Keratinocyte (primary cell): ENCODE data around the gene BANP. TPM values are rescaled to one million over a fixed set of nuclear protein-coding genes. Genes with fewer than 3 reads are reported as not detected.

Source experiments
- DNase-seq: peaks from one replicate; pipeline ENCODE4 v3.0.0-alpha.2; 2011; ENCODE audit warnings: low read depth, missing footprints, low spot score
- FAIRE-seq: peaks from 2 replicates; lab custom pipeline; 2011; peaks lifted over from hg19 to GRCh38; lab: Jason Lieb, UNC
- H2AFZ ChIP-seq: 2 replicates; pipeline ENCODE4 v1.6.0; 2012; ENCODE audit warnings: low read length, control low read depth, inconsistent platforms; ENCODE audit not compliant: control insufficient read depth
- H3K27ac ChIP-seq: 2 replicates; pipeline ENCODE4 v1.5.1; 2011; ENCODE audit warnings: low read length; ENCODE audit not compliant: control insufficient read depth, insufficient read depth
- H3K27me3 ChIP-seq: 3 replicates; pipeline ENCODE4 v1.6.0; 2011; ENCODE audit warnings: low read length; ENCODE audit not compliant: control insufficient read depth, insufficient read depth; ENCODE audit errors: extremely low read depth
- H3K36me3 ChIP-seq, 2 experiments: 2 replicates in 1 of 2; 3 replicates in 1 of 2; pipeline ENCODE4 v1.5.1; 2011; ENCODE audit warnings: low read length in 2 of 2, mild to moderate bottlenecking in 1 of 2; ENCODE audit not compliant: control insufficient read depth in 2 of 2, insufficient read depth in 2 of 2; ENCODE audit errors: extremely low read depth in 1 of 2
- H3K4me1 ChIP-seq: 3 replicates; pipeline ENCODE4 v1.5.1; 2011; ENCODE audit warnings: low read length; ENCODE audit not compliant: control insufficient read depth, insufficient read depth; ENCODE audit errors: extremely low read depth
- H3K4me2 ChIP-seq: 3 replicates; pipeline ENCODE4 v1.6.0; 2011; ENCODE audit warnings: low read depth, low read length; ENCODE audit not compliant: control insufficient read depth, insufficient read depth; ENCODE audit errors: extremely low read depth
- H3K4me3 ChIP-seq, 3 experiments: fragments of 200-600 bp in 1 of 3; sonication (generic) in 1 of 3; 2 replicates in 2 of 3; 3 replicates in 1 of 3; pipeline ENCODE4 v1.5.1; 2011 to 2016; ENCODE audit warnings: low read length in 3 of 3, mild to moderate bottlenecking in 3 of 3, control low read depth in 2 of 3, inconsistent platforms in 1 of 3, low read depth in 1 of 3, mixed read lengths in 1 of 3, mixed run types in 1 of 3, moderate library complexity in 1 of 3; ENCODE audit not compliant: control insufficient read depth in 2 of 3, insufficient read depth in 2 of 3; ENCODE audit errors: extremely low read depth in 1 of 3
- H3K79me2 ChIP-seq: 2 replicates; pipeline ENCODE4 v1.6.0; 2012; ENCODE audit warnings: low read length; ENCODE audit not compliant: control insufficient read depth, insufficient read depth
- H3K9ac ChIP-seq: 3 replicates; pipeline ENCODE4 v1.6.0; 2011; ENCODE audit warnings: low read length; ENCODE audit not compliant: control insufficient read depth, insufficient read depth; ENCODE audit errors: extremely low read depth
- H3K9me1 ChIP-seq: 3 replicates; pipeline ENCODE4 v1.6.0; 2011; ENCODE audit warnings: low read length; ENCODE audit not compliant: control insufficient read depth, insufficient read depth; ENCODE audit errors: extremely low read depth
- H3K9me3 ChIP-seq: 2 replicates; pipeline ENCODE4 v1.5.1; 2012; ENCODE audit warnings: low read depth, low read length; ENCODE audit not compliant: control insufficient read depth
- H4K20me1 ChIP-seq: 3 replicates; pipeline ENCODE4 v1.6.0; 2011; ENCODE audit warnings: low read length; ENCODE audit not compliant: control insufficient read depth, insufficient read depth; ENCODE audit errors: extremely low read depth
- EZH2 ChIP-seq: IDR thresholded peaks from one replicate; pipeline ENCODE4 v1.6.1; 2012; ENCODE audit warnings: inconsistent platforms, mild to moderate bottlenecking, low read length, moderate library complexity
- dilution Hi-C: fragments of 300-500 bp; cut with MboI; formaldehyde crosslinking; loops from one replicate; pipeline ENCODE4 v1.7.0; 2020; ENCODE audit warnings: low sequenced_read_pairs; ENCODE audit not compliant: extremely low pct_ligation_motif_present
- polyA plus RNA-seq, 5 experiments: library from polyadenylated mRNA; depleted of rRNA in 3 of 5; stranded (reverse) in 3 of 5; stranded (forward) in 1 of 5; unstranded in 1 of 5; fragments of >200 nt; gene quantifications; 1 replicate in 1 of 5; 2 replicates in 3 of 5; 3 replicates in 1 of 5; pipeline versions ENCODE4 v1.2.1 to v1.2.3, GENCODE V29; 2011 to 2012; ENCODE audit warnings: missing spikeins in 2 of 5, low read depth in 1 of 5, low replicate concordance in 1 of 5
- TF ChIP-seq, protein P1 (sequence below), 3 experiments: IDR thresholded peaks in 1 of 3; conservative IDR thresholded peaks in 1 of 3; optimal IDR thresholded peaks in 1 of 3; 2 replicates in 2 of 3; 3 replicates in 1 of 3; pipeline versions ENCODE3 to v1.5.1; 2011; ENCODE audit warnings: low read length in 3 of 3, mild to moderate bottlenecking in 3 of 3, moderate library complexity in 2 of 3, control low read depth in 1 of 3, inconsistent platforms in 1 of 3; ENCODE audit not compliant: insufficient read depth in 2 of 3; ENCODE audit errors: extremely low read depth in 1 of 3

Gene BANP
- polyA plus RNA-seq, 1 donor (not counting 4 experiments of a cell fraction or from before 2014, with no cell fraction given) = 10.8 TPM

DNA sequence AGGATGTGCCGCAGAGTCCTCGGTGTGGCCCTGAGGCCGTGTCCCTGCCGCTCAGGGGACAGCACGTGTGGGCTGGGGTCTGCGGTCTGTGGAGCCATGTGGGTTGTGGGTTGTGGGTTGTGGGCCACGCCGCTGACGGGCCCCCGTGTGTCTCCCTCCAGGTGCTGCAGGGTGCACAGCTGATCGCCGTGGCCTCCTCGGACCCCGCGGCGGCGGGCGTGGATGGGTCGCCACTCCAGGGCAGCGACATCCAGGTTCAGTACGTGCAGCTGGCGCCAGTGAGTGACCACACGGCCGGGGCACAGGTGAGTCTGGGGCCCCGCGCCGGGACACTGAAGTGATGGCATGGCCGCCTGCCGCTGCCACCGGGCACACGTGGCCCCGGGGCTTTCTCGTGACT is 120.7 kb downstream of the BANP start:
- Histone ChIP-seq H3K9ac (no peak overlapping the region), H3K4me2 (no peak overlapping the region), H2AFZ (no peak overlapping the region), H3K9me3 (no peaks in the 10 kb centered on the region), H3K4me1 (no peaks in the 10 kb centered on the region), H4K20me1 (no peaks in the 10 kb centered on the region), H3K27ac (no peak overlapping the region), H3K79me2 (no peaks in the 10 kb centered on the region), H3K27me3 (no peaks in the 10 kb centered on the region), H3K4me3 (no peak overlapping the region), H3K36me3 (peaks cover 2 to 9% of the 10 kb centered on the region in 2 experiments), H3K9me1 (no peaks in the 10 kb centered on the region)
- FAIRE-seq = no peak
- TF ChIP-seq EZH2 = no peak
- TF ChIP-seq, protein P1, sequence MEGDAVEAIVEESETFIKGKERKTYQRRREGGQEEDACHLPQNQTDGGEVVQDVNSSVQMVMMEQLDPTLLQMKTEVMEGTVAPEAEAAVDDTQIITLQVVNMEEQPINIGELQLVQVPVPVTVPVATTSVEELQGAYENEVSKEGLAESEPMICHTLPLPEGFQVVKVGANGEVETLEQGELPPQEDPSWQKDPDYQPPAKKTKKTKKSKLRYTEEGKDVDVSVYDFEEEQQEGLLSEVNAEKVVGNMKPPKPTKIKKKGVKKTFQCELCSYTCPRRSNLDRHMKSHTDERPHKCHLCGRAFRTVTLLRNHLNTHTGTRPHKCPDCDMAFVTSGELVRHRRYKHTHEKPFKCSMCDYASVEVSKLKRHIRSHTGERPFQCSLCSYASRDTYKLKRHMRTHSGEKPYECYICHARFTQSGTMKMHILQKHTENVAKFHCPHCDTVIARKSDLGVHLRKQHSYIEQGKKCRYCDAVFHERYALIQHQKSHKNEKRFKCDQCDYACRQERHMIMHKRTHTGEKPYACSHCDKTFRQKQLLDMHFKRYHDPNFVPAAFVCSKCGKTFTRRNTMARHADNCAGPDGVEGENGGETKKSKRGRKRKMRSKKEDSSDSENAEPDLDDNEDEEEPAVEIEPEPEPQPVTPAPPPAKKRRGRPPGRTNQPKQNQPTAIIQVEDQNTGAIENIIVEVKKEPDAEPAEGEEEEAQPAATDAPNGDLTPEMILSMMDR (optimal IDR thresholded peaks at IDR 0.05 in 1 of 3, IDR thresholded peaks at IDR 0.05 in 1 of 3, conservative IDR thresholded peaks at IDR 0.05 in 1 of 3; ENCODE audit: extremely low read depth in 1 of 3, insufficient read depth in 2 of 3, low read length in 3 of 3) = no peak
- no peak for DNase-seq
- dilution Hi-C loops = no loop called here

DNA sequence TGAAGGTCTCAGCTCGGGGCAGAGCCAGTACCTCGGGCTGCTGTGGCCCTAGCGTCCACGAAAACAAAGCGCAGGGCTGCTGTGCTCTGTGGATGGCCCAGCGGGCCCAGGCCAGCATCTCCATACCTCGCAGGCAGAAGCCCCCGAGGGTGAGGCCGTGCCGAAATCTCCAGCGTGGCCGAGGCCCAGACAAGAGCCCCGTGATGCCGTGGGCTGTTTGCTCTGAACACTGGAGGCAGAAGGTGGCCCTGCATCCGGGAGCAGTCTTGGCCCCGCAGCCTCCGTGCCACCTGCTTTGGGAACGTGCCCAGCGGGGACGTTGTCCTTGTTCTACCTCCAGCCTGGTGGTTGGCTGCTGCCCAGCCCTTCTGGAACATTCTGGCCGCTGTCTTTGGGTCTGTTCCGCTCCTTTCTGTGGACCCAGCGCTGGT is 121.4 kb downstream of the BANP start:
- dilution Hi-C loops = no loop called here
- Histone ChIP-seq H3K9me1 (no peaks in the 10 kb centered on the region), H3K27ac (no peak overlapping the region), H2AFZ (no peak overlapping the region), H3K4me1 (no peaks in the 10 kb centered on the region), H3K36me3 (peaks cover 2 to 9% of the 10 kb centered on the region in 2 experiments), H3K27me3 (no peaks in the 10 kb centered on the region), H3K4me3 (no peak overlapping the region), H3K9me3 (no peaks in the 10 kb centered on the region), H3K9ac (no peak overlapping the region), H3K4me2 (no peak overlapping the region), H3K79me2 (no peaks in the 10 kb centered on the region), H4K20me1 (no peaks in the 10 kb centered on the region)
- no peak for TF ChIP-seq EZH2
- TF ChIP-seq, protein P1 (optimal IDR thresholded peaks at IDR 0.05 in 1 of 3, IDR thresholded peaks at IDR 0.05 in 1 of 3, conservative IDR thresholded peaks at IDR 0.05 in 1 of 3; ENCODE audit: extremely low read depth in 1 of 3, insufficient read depth in 2 of 3, low read length in 3 of 3) = no peak
- no peak for DNase-seq
- FAIRE-seq = no peak
